Measurements from ENCODE around the gene HECW1.

HECW1 gene

DNA sequence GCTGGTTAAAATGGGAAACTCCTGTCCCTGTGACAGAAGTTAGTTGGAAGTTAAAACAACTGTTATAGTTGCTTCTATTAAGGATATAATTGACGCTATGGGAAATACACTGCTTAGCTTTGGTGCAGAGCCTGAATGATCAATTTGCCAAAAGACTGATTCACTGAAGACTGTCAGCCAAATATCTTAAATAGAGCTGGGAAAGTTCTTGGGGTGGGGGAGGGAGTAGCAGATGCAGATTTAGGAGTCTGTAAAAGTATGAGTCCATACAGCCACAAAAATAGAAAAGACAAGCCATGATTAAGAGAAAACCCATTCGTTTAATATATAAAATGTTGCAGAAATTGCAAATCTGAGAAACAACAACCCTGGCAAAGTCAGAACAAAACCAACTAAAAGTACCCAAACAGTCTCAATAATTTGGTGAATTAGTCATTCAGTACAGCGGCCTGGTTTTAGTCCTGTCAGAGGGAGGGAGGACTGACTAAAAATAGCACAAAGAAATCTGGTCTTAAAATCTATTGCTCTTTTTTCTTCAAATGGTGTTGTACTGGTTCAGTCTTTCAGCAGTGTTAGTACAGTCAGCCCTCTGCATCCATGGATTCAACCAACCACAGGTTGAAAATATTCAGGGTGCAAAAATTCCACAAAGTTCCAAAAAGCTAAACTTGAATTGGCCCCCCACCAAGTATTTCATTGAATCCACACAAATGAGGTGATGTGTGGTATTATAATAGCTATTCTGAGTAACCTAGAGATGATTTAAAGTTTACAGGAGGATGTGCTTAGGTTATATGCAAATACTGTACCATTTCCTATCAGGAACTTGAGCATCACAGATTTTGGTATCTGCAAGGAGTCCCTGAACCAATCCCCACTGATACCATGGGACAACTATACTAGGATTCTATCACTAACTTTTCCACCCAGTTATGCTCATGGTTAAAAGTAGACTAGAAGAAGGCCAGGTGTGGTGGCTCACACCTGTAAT is 500.4 kb downstream of the HECW1 start:
- DNase-seq (ENCODE audit: low spot score in 2 of 2) = no peak
- in situ Hi-C loops (cut with MboI; ENCODE audit: low sequenced_read_pairs) = no loop called here
- Histone ChIP-seq H3K4me1 (peaks cover 3% of the 10 kb centered on the region), H3K27me3 (ENCODE audit: low read depth) (no peaks in the 10 kb centered on the region), H3K36me3 (replicated peaks) (peaks cover 32% of the 10 kb centered on the region), H3K4me3 (no peak overlapping the region), H3K9me3 (no peaks in the 10 kb centered on the region)

Data from HAP-1 (cell line).